A549 treated with ZK216348 at 1 μM for 4 hours (cell line): ENCODE results near the gene GLG1. TPM values are rescaled to one million over a fixed set of nuclear protein-coding genes. Genes with fewer than 3 reads are reported as not detected.

Experiments used
- total RNA-seq: library from RNA; stranded (reverse); fragments of 200-300 nt; extraction: Qiagen RNA extraction; gene quantifications from 5 replicates; pipeline ENCODE4 v1.2.3, GENCODE V29; 2022; ENCODE audit warnings: low read depth

Gene GLG1
- total RNA-seq: 42.3 to 55.8 TPM (median 47.1 TPM) in 5 replicates

GRCh38 chr16:74606521-74607309 lies at the start of gene GLG1:
Gene GLG1, minus strand, starts transcription at chr16:74607114. Its CDS starts 20 bp downstream, at chr16:74607094.

GRCh38 chr16:74420612-74421481 lies 186.1 kb downstream of the GLG1 start, which contains the start of gene CLEC18B:
Gene CLEC18B, minus strand, starts transcription at chr16:74421478. Its CDS starts 208 bp downstream, at chr16:74421270.

Other genes starting within 250 kb of the GLG1 start
- not detected in 5 replicates for gene NPIPB15, start 230.8 kb downstream of the GLG1 start, total RNA-seq
- 0.12 to 0.84 TPM (median 0.27 TPM) in 5 replicates for gene CLEC18B, start 185.6 kb downstream of the GLG1 start, total RNA-seq
- gene RFWD3, start 59.8 kb upstream of the GLG1 start, total RNA-seq: 30.1 to 43.5 TPM (median 36.5 TPM) in 5 replicates
- 32.7 to 41.0 TPM (median 34.9 TPM) in 5 replicates for gene MLKL, start 93.7 kb upstream of the GLG1 start, total RNA-seq
- 27.5 to 33.7 TPM (median 32.1 TPM) in 5 replicates for gene FA2H, start 167.7 kb upstream of the GLG1 start, total RNA-seq